NCI-H510A (cell line): ENCODE results near the gene MRPS24.
"Not testable (repeated sequence)": the region's sequence is repeated elsewhere in the genome, so short reads cannot be mapped to it uniquely, and the experiment has no call there.

Experiments used
- DNase-seq: peaks from one replicate; lab custom pipeline; 2025; lab: John Stamatoyannopoulos, UW

MRPS24 gene

GRCh38 chr7:43838201-43838658 lies 31.1 kb downstream of the MRPS24 start:
- no peak for DNase-seq

- DNase-seq: no peak
Measured at GRCh38 chr7:43834463-43835251, 34.7 kb downstream of the MRPS24 start.

- not testable (repeated sequence) for DNase-seq
Measured at GRCh38 chr7:43830917-43831316, 38.4 kb downstream of the MRPS24 start.

GRCh38 chr7:43825391-43825808 lies 43.9 kb downstream of the MRPS24 start:
- DNase-seq: no peak

GRCh38 chr7:43824963-43825362 lies 44.4 kb downstream of the MRPS24 start:
- no peak for DNase-seq

GRCh38 chr7:43824513-43824912 lies 44.8 kb downstream of the MRPS24 start:
- DNase-seq: not testable (repeated sequence)

- DNase-seq: no peak
Measured at GRCh38 chr7:43823941-43824340, 45.4 kb downstream of the MRPS24 start.

GRCh38 chr7:43823425-43823824 lies 45.9 kb downstream of the MRPS24 start:
- DNase-seq: not testable (repeated sequence)
